Erythroblast (primary cell): ENCODE data around the gene RET.

Experiments
- GATA1 ChIP-seq: IDR thresholded peaks from 2 replicates; pipeline ENCODE4 v1.6.1; 2011; ENCODE audit warnings: low read depth, mild to moderate bottlenecking, control low read depth, low read length, moderate library complexity
- POLR2A ChIP-seq: IDR thresholded peaks from 2 replicates; pipeline ENCODE4 v1.6.1; 2011; ENCODE audit warnings: mild to moderate bottlenecking, low read length

- TF ChIP-seq POLR2A (no peak), GATA1 (no peak)
Observed at GRCh38 chr10:43105102-43105955, 28.5 kb downstream of the RET start.
